Stimulated activated CD8-positive, alpha-beta memory T cell treated with anti-CD3 and anti-CD28 coated beads, Interleukin-2, amount 100 ng/mL, for 48 hours (primary cell): Measurements from ENCODE around the gene CCDC74B.
"Not testable (repeated sequence)": the region's sequence is repeated elsewhere in the genome, so short reads cannot be mapped to it uniquely, and the experiment has no call there.

Source experiments
- DNase-seq, 2 donors: peaks; one replicate each; pipeline ENCODE4 v3.0.0-alpha.2; 2020; ENCODE audit warnings: low read depth in 2 of 2

The CCDC74B gene

DNA sequence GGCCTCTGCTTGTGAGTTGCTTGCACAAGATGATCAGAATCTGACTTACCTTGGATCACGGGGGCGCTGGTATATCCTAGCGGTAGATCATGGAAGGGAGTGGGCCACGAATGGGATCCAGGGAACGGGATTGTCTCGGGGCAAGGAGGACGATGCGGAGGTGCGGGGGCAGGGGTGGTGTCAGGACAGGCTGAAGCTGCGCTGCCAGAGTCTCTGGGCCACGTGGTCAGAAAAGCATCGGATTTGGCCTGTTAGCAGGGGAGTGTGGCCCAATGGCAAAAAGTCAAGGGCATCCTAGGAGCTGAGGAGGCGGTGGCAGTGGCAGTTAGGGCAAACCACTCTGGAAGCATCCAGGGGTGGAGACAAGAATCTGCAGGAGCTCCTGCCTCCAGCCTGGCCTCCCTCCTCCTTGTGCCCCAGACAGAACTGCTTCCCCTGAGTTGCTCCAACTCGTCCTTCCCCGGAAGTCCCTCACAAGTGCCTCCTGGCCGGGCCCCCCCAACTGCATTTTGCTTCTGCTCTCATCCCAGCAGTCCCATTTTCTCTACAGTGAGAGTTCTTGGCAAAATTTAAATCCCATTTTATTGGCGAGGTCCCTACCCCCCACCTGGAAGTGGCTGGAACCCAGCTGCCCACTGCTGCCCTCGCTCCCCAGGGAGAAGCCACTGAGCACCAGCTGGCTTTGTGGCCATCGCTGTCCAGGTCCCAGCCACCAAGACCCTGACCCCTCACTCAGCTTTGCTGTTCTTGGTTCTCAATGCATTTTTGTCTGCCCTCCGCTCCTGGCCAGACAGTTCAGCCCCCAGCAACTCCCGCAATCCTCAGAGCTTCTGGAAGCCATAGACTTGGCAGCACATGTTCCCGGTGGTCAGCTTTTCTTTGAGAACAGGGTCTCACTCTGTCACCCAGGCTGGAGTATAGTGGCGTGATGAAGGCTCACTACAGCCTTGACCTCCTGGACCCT, 5.6 kb upstream of the CCDC74B start:
- no peak for DNase-seq

DNA sequence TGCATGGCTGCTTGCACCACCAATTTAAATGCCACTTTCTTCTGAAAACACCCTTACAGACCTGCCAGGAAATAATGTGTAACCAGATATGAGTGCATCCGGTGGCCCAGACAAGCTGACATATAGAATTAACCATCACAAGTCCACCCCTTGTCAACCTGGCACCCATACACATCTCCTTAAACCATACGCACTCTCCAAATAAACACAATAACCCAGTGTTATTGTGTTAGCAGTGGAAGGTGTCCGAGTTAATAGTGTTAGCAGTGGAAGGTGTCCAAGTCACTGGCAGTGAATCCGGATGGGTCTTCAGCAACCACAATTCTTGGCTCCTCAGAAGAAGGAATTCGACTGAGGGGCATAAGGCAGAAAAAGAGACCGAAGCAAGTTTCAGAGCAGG, 3.6 kb upstream of the CCDC74B start:
- DNase-seq: not testable (repeated sequence)

DNA sequence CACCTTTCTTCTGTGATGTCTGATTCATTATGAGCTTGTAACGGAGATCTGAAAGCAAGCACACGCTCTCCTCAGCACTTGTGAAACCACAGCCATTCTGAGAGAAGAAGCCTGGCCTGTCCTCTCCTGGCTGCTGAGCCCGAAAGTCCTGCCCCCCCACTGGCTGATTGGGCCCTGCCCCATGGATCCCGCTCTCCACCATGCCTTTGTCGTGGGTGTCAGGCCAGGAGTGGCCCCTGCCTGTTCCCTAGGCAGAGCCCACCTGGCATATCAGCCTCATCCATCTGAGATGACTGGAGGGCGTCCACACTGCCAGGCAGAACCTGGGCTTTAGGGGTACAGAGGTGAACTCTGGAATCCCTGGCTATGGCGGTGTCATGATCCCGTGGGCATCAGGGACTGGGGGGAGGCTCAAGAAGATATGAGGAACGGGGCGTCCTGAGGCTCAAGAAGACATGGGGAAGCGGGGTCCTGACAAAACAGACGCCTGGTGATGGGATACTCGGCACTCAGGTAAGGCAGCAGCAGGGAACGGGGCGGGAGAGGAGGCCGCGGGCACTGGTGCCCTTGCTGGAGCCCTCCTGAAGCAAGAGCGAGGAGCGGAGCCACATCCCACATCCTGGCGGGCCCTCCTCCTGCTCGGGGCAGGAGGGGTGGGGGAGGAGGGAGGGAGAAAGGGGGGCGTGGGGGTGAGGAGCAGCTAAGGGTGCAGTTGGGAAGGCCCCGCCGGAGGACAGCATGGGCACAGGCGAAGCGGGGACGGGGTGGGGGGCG, 1.5 kb downstream of the CCDC74B start:
- DNase-seq: not testable (repeated sequence)

DNA sequence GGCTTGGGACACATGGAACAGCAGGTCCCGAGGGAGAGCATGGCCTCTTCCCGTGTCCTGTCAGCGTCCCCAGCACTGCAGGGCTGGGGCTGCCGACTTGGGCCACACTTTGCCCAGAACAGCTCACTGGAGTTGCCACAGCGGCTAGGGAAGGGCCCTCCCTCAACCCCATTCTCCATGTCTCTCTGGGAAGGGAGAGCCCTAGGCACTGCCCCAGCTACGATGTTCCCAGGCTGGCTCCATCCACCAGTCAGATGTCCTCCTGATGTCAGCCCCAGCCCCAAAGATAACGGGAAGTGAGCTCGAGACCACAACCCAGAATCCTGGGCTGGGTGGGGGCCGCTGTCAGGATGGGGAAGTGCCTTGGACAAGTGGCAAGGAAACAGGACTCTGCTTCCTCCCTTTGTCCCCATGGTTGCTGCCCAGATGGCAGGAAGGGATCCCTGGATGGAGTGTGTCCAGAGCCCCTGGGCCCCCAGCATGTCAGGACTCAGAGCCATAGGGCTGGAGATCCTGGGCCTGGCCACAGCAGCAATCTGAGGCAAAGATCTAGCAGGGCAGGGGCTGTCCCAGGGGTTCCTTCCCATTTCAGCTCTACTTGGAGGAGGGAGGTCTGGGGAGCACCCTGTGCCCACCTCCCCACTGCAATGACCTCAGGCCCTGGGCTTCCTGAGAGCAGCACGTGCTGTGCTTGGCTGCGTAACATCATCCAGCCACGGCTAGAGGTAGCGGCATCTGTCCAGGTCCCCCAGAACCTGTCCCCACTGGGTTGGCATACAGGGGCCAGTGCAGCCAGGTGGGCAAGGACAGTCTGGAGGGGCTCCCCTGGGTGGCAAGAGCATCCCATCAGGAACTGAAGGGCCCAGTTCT, 2.3 kb downstream of the CCDC74B start:
- not testable (repeated sequence) for DNase-seq

DNA sequence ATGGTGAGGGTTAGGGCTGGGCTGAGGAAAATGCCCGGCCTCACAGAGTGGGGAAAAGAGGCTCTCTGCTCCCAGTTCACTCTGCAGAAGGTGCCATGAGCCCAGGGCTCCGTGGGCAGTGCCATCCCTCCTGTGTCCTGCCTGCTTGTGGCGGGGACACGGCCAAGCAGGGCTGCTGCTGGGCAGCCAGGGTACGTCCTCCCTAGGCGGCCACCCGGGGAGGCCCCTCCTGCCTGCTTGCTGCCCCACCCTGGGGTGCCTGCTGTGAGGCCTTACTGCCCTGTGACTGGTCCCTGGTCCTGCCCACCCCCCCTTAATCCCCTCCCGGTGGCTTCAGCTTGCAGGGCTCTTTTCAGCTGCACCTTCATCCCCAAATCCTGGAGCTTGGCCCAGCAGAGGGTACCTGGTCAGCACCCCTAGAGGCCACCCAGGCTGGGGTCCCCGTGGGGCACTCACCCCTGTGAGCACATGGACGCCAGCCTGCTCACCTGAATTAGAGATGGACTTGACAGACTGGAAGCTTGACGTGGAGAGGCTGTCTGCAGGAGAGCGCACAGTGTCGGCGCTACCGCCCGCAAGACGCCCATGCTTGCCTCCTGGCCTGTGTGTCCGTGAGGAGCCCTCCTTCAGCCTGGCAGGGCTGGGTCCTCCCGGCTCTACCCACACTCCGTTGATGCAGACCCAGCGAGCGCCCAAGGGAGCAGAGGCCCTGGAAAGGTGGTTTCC, 3.1 kb downstream of the CCDC74B start:
- DNase-seq: not testable (repeated sequence)

DNA sequence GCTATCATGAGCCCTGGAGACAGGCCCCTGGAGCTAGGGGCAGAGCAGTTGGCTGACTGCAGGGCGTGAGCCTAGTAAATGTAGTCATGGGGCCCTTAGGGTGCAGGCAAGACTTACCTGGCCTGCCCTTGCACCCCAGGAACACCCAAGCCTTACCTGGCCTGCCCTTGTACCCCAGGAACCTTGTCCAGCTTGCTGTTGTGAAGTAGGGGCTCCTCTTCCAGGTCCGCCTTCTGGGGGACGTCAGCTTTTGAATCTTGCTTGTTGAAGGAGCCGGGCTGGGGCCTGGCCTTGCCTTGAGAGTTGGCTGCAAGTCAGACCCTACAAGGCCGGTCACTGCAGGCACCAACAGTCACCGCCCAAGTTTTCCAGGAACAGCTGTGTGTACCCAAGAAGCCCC, 3.9 kb downstream of the CCDC74B start:
- not testable (repeated sequence) for DNase-seq

DNA sequence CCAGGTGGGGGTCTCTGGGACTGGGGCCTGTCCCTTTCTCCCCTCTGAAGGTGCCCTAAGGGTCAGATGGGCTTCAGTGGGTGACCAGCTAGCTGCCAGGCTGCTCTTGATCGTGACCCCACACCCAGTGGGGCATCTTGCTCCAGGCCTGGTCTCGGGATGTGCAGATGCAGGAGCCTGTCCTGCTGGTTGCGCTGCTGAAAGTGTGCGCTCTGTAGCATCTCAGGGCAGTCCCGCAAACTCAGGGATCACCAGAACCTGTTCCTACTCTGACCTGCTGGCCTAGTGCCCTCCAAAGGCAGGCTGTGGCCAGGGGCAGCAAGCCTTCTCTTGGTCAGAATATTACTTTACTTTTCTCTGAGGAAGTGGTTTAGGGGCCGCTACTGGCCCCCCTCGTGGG, 4.4 kb downstream of the CCDC74B start:
- not testable (repeated sequence) for DNase-seq

DNA sequence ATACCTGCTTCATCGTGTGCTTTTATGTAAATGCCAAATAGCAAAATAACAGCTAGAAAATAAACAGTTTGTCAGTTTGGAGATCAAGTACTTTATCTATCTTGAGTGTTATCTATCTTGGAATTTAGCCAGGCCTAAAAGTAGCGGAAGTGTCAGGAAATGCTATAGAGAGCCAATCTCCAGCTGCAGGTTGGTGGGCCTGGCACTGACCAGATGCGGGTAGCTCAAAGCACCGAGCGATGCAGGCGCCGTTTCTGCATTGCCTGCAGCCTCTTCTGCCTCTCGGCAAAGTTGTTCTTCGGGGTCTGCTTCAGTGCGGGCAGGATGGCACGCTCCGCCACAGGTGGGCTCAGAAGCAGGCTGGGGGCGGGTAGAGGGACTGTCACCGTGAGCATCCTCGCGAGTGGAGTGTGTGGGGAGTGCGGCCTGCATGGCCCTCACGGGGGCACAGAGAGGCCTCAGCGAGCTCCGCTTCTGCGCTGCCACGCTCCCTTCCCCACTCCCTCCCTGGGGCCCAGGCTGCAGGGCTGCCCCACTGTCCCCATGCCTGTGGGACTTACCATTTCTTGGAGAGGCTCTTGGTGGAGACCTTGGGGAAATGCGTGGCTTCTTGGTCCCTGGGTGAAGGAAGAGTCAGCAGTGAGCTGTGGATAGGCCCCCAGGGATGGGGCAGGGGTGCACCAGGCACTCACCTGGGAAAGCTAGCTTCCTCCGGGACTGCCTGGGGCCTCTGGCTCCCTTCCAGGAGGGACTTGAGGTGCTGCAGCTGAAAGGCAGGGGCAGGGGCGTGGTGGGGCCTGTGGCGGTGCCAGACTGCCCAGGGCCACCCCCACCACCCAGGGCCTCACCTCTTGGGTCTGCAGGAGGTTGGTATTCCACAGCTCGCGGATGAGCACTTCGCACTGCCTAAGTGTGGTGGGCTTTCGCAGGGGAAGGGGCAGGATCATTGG, 5.3 kb downstream of the CCDC74B start:
- not testable (repeated sequence) for DNase-seq

DNA sequence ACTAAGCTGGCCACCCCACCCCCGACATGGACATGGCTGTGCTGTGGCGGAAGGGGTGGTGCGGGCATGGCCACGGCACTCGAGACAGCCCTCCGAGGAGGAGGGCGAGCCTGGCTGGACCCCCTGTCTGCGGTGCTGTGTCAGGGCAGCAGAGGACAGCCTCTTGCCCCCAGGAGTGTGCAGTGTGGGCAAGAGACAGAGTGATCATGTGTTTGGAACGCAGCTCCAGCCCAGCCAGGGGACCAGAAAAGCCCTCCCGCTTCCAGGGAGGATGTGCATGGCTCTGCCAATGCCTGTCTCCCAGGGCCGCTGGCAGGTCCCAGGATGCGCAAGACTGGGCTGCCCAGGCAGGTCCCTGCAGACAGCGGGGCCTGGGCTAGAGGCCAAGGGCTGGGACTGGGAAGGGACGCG, 6.1 kb downstream of the CCDC74B start:
- not testable (repeated sequence) for DNase-seq

DNA sequence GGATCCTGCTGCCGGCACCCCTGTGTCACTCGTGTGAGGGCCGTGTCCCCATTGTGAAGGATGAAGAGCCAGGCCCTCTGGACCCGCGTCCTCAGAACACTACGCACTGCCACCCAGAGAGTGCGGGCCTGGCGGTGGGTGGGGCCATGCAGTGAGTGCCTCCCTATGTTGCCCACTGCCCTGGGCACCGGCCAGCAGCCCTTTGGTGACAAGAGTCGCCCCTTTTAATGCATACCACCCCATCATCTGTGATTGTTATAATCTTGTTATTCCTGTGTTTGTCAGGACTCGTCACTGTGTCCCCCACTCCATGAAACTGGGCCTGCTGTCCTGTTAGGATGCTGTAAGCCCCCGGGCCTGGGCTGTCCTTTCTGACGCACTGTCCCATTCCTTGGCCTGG, 6.6 kb downstream of the CCDC74B start:
- not testable (repeated sequence) for DNase-seq

DNA sequence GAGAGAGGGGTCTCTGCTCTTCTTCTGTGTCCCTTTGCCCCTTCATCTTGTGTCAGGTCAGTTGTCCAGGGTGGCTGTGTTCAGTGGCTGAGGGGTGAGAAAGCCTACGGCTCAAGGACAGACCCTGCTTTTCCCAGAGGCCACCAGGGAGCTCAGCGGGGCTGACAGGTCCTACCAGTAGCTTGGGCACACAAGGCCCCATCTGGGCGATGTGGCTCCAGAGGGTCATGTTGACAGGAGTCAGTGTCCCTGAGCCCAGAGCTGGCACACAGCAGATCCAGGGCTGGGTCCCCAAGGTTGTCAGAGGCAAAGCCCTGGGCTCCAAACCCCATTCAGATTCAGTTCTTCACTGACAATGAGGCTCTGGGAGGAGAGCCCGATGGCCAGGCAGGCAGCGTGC, 7.8 kb downstream of the CCDC74B start:
- not testable (repeated sequence) for DNase-seq

DNA sequence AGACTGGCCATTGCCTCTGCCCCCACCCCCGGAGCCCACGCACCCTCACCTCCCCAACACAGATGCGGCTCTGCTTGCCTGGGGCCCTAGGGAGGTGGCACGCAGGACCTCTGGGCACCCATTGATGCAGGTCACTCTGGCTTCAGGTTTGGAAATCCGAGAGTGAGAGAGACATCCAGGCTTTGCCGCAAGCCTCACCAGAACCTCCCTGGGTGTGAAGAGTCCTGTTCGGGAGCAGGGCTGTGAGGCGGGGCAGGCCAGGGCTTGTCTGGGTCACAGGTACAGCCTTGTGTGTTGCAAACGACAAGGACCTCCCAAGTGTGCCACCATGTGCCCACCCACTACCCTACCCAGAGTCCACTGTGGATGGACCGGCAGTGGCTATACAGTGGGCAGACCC, 8.4 kb downstream of the CCDC74B start:
- not testable (repeated sequence) for DNase-seq

DNA sequence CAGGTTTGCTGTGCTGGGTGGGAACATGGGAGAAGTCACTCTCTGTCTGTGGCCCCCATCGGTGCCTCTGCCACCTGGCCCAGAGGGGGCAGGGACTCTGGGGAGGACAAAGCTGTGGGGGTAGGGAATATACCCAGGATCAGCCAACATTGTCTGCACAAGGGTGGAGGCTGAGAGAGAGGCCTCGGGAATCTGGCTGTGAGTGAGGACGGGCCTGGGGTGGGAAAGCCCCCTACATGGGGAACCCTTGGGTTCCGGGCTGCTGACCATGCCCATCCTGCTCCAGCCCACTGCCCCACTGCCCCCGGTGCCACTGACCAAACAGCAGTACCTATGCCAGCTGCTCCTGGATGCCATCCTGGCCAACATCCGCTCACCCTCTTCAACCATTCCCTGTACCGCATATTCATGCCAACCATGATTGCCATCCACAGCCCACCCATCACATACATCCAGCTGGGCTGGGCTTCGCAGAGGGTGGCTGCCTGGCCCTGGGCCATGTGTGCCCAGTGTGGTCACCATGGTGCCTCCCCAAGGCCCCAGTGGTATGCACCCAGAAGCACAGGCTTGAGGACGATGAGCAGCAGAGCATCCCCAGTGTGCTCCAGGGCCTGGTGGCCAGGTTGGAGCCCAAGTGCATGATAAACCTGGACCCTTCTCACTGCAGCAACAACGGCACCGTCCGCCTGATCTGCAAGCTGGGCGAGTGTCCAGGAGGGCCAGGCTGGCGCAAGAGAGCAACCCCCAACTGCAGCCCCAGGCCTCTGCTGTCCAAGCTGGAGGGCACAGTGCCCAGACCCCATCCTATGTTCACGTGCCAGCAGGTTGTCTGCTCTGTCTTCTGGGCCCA, 9.0 kb downstream of the CCDC74B start:
- no peak for DNase-seq

DNA sequence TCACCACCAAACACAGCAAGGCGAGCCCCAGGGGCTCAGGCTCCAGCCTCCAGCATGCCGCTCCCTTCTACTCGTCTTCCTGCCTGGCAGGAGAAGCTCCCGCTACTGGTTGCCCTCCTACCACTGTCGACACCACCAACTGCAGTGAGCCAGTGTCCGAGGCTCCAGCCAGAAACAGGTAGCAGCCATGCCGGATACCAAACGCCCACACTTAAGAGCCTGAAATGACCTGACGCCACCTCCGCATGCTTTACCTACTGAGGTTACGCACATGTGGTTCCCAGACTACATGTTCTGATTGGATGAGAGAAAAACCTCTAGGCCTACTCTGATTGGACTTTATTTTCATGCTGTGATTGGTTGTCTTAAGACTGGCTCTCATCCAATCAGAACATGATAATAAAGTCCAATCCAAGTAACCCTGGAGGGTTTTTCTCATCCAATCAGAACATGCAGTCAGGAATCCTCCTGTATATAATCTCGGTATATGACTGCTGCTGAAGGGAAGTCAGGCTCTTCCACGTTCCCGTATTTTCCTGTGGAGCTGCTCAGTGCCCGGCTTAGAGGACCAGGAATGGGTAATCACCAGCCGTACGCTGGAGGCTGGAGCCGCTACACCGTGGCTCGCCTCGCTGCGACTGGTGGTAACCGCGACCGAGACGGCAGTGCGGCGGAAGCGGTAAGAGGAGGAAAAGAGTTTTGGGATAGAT, 15.6 kb downstream of the CCDC74B start, which contains the start of gene POTEF:
POTEF (minus strand) TSS at position 103 of the 710 bp plus-strand sequence. CDS start 8,707 bp downstream, outside the sequence.
- not testable (repeated sequence) for DNase-seq

DNA sequence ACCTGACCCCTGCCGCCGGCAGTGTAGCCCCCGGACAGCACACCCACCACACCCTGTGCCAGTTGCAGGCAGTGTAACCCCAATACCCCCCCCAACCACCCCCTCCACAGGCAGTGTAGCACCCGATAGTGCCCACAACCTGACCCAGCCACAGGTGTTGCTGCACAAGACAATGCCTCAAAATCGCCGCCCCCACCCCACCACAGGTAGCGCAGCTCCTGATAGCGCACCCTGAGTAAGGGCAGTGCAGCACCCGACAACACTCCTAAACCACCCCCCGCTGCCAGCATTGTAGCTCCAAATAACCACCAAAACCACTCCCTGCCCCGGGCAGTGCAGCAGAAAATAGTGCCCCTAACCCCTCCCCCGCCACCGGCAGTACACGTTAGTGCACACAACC, 16.4 kb downstream of the CCDC74B start:
- DNase-seq: not testable (repeated sequence)

DNA sequence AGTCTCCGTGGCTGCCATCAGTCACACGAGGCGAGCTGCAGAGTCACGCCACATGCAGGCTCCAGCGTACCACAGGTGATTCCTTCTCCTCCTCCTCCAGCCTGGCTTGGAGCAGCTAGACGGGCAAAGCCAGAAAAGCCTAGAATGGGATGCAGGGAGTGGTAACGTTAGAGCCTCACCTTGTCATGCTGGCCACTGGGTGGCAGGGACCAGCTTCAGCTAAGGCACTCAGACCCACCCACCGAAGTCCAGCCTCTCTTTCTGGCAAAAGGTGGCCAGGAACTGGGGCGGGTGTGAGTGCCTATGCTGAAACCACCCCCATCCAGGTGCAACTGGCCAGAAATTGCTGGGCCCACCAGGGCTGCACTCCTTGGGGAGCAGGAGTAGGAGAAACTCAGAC, 17.2 kb downstream of the CCDC74B start:
- DNase-seq: not testable (repeated sequence)

DNA sequence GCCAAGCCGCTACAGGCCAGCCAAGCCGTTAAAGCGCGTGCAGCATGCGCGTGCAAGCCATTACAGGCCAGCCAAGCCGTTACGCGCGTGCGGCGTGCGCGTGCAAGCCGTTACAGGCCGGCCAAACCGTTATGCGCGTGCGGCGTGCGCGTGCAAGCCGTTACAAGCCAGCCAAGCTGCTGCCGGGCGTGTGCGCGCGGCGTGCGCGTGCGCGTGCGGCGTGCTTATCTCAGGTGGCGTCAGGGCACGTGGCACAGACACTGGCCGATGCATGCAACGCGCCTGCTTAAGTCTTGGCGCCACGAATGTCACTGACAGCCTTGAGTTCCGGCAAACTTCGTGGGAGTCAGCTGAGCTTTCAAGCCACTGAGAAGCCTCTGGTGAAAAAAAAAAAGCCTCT, 24.0 kb downstream of the CCDC74B start:
- DNase-seq: not testable (repeated sequence)
